ENCODE measurements around the gene GOLGA5.
A peak's percentile ranks its signal among the peaks of the same experiment; 100 is the strongest.
"Not testable (repeated sequence)": the region's sequence is repeated elsewhere in the genome, so short reads cannot be mapped to it uniquely, and the experiment has no call there.

Gene GOLGA5

GRCh38 chr14:92793709-92794546, at the start of gene GOLGA5:
GOLGA5 (plus strand) TSS chr14:92794305; CDS start chr14:92797438, 3,133 bp downstream.
- peak; percentile 88 to 95 (median 94) for DNase-seq (ENCODE audit: low read depth in 4 of 4, low spot score in 1 of 4)

- no peak for DNase-seq (ENCODE audit: low read depth in 4 of 4, low spot score in 1 of 4)
These were observed 46.3 kb upstream of the GOLGA5 start for GRCh38 chr14:92747701-92748258.

DNA sequence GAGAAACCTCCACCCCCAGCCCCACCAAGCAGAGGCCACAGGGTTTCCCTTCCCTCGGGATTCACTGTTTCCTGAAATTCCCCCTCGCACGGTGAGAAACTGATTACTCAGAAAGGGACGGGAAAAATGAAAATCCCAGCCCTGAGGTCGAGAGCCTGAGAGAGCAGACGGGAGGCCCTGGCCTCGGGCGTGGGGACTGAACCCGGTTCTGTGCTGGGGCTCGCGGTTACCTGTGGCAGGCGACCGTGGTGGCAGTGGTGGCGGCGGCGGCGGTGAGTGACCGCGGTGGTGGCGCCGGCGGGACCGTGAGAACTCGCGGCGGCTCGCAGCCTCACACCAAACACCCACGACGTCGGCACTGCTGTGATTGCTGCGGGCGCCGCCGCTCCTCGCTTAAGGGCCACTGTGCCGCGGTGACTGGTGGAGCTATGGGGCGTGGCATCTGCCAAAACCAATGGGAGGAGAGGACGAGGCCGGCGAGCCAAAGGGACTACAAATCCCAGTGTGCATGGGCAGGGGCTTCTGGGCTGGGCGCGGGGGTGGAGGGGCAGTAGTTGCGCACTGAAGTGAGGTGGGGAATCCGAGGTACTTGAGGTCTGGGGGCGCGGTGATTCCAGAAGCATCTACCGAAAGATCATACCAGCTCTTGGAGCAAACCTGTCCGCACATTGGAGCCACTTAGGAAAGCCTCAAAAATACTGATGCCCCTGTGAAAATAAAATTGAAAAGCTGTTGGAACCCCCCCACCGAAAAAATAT, 45.7 kb upstream of the GOLGA5 start, which contains the start of gene LGMN:
Gene LGMN (minus strand): TSS at position 369 of the 758 bp plus-strand sequence. CDS start 15,841 bp downstream, outside the sequence.
- DNase-seq (ENCODE audit: low read depth in 4 of 4, low spot score in 1 of 4), result peak; percentile 49 to 73 (median 66)

- DNase-seq (ENCODE audit: low read depth in 4 of 4, low spot score in 1 of 4), result not testable (repeated sequence)
These were observed 43.8 kb upstream of the GOLGA5 start for GRCh38 chr14:92750222-92750728.

- DNase-seq (ENCODE audit: low read depth in 4 of 4, low spot score in 1 of 4), result no peak
These were observed 43.1 kb upstream of the GOLGA5 start for GRCh38 chr14:92750994-92751400.

GRCh38 chr14:92751819-92752218, 42.3 kb upstream of the GOLGA5 start:
- DNase-seq (ENCODE audit: low read depth in 4 of 4, low spot score in 1 of 4), result no peak

- no peak for DNase-seq (ENCODE audit: low read depth in 4 of 4, low spot score in 1 of 4)
These were observed 40.9 kb upstream of the GOLGA5 start for GRCh38 chr14:92753250-92753649.

GRCh38 chr14:92754966-92755365, 39.1 kb upstream of the GOLGA5 start:
- DNase-seq (ENCODE audit: low read depth in 4 of 4, low spot score in 1 of 4), result no peak

DNA sequence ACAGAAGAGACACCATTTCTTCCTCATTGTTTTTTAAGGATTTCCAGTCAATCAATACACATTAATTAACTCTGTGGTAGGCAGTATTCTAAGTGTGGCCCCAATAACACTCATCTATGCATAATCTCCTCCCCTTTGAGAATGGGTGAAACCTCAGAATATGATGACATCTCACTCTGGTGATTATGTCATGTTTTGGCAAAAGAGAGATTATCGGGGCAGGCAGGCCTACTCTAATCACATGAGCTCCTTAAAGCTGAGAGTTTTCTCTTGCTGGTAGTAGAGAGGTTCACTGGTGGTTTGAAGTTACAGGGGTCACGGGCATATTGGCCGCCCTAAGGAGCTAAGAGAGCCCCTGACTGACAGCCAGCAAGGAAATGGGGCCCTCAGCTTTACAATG, 38.6 kb upstream of the GOLGA5 start:
- DNase-seq (ENCODE audit: low read depth in 4 of 4, low spot score in 1 of 4), result no peak

GRCh38 chr14:92756446-92756845, 37.7 kb upstream of the GOLGA5 start:
- no peak for DNase-seq (ENCODE audit: low read depth in 4 of 4, low spot score in 1 of 4)

DNA sequence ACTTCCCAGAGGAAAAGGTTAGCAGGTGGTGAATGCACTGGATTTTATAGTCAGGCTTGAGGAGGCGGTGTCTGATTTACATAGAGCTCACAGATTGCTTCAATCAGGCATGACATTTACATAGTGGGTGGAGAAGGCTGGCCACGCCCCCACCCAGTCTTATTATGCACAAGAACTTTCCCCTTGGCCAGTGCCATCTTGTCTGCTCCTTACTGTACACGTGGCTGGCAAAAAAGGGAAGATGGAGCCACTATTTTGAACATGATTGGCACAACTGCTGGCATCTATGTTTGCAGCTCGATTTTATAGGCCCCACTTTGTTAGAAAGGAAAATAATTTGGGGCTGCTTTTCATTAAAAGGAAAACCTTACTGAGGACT, 34.8 kb upstream of the GOLGA5 start:
- no peak for DNase-seq (ENCODE audit: low read depth in 4 of 4, low spot score in 1 of 4)

DNA sequence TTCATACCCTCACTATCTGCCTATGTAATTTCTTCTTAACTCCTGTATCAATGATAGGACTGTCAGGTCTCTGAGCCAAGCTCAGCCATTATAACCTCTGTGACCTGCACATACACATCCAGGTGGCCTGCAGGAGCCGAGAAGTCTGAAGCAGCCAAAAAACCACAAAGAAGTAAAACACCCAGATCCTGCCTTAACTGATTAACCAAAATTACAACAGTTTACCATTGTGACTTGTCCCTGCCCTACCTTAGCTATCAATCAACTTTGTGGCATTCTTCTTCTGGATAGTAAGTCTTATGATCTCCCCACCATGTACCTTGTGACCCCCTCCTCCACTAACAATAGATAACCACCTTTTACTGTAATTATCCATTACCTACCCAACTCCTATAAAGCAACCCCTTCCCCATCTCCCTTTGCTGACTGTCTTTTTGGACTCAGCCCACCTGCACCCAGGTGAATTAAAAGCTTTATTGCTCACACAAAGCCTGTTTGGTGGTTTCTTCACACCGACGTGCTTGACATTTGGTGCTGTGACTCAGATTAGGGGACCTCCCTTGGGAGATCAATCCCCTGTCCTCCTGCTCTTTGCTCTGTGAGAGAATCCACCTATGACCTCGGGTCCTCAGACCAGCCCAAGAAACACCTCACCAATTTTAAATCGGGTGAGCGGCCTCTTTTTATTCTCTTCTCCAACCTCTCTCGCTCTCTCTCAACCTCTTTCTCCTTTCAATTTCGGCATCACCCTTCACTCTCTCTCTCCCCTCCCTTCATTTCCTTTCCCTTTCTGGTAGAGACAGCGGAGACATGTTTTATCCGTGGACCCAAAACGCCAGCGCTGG, 34.2 kb upstream of the GOLGA5 start:
- no peak for DNase-seq (ENCODE audit: low read depth in 4 of 4, low spot score in 1 of 4)

DNA sequence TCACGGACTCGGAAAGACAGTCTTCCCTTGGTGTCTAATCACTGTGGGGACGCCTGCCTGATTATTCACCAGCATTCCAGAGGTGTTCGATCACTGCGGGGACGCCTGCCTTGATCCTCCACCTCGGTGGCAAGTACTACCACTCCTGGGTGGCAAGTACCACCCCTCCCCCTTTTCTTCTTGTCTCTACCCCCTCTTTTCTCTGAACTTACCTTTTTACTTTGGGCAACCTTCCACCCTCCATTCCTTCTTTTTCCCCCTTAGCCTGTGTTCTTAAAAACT, 33.6 kb upstream of the GOLGA5 start:
- DNase-seq (ENCODE audit: low read depth in 4 of 4, low spot score in 1 of 4), result no peak

DNA sequence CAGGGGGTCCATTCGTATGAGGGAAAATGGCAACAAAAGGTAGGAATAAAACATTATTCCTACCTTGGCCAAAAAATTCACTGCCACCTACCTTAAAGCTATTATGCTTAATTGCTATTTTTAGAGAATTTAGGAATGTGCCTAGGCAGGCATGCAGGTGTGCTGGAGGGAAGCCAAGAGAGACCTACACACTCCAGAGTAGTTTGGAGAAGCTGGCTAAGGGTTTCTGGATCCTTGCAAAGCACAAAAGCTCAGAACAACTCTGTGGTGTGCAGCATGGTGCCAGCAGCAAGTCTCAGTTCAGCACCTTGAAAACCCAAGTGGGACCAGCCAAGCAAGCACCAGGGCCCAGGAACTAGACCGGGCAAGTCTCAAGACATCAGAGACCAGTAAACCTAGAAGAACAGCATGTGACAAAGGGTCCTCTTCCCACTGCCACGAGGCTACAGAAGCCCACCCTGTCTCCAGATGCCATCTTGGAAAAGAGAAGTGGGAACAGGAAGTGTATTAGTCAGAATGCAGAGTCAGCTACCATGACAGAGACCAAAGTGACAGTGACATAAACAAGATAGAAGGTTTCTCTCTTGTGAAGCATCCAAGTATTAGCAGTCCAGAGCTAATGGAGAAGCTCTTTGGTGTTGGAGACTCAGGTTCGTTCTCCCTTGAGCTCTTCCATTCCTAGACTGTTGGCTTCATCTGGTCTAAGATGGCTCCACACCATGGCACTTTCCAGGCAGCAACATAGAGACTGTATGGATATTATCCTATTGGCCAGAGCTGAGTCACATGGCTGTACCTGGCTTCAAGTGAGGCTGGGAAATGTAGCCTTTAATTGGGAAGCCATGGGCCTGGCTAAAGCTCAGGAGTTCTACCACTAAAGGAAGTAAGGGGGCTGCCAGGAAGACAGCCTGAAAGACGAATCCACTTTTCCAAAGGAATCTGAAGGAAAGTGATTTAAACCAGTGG, 30.2 kb upstream of the GOLGA5 start:
- not testable (repeated sequence) for DNase-seq (ENCODE audit: low read depth in 4 of 4, low spot score in 1 of 4)

DNA sequence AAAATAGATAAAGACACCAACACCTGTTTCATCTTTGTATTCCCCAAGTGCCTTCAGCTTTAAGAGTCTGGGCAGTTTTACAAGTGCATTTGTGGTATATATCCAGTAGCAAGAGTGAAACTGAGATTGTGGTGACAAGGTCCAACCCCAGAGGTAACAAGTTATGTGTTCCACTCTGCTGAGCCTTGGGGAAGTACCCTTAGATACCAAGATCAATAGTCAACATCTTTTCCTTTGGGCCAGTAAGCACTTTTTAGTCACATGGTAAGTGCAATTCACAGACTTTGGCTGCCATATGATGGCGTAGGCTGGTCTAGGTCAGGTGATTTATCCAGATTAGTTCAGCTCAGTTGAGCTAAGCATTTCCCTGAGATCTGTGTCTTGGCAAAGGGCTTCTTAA, 25.9 kb upstream of the GOLGA5 start:
- not testable (repeated sequence) for DNase-seq (ENCODE audit: low read depth in 4 of 4, low spot score in 1 of 4)

GRCh38 chr14:92768795-92769194, 25.3 kb upstream of the GOLGA5 start:
- DNase-seq (ENCODE audit: low read depth in 4 of 4, low spot score in 1 of 4), result no peak

DNA sequence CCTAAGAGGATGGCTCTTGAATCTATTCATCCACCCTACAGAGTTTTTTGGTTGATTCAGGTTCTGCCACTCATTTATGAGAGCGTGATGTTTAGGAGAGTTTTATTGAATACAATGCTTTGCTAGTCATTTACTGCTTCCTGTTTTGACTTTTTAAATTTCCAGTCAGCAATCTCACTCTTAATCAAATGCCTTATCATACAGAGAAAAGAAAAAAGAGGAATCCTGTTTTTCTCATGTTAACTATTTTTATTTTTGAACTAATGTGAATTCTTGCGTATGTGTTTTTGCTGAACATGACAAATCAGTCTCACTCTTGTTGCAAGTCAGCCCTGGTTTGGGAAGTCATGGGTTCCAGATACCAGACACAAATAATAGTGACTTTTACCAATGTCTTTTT, 23.6 kb upstream of the GOLGA5 start:
- DNase-seq (ENCODE audit: low read depth in 4 of 4, low spot score in 1 of 4), result no peak

GRCh38 chr14:92774572-92774971, 19.5 kb upstream of the GOLGA5 start:
- no peak for DNase-seq (ENCODE audit: low read depth in 4 of 4, low spot score in 1 of 4)

GRCh38 chr14:92775292-92775691, 18.8 kb upstream of the GOLGA5 start:
- not testable (repeated sequence) for DNase-seq (ENCODE audit: low read depth in 4 of 4, low spot score in 1 of 4)
